ENCODE results near the gene SERPINI1.

- TF ChIP-seq CTCF (IDR thresholded peaks at IDR 0.05) (no peak), POLR2AphosphoS5 (IDR thresholded peaks at IDR 0.05; ENCODE audit: low read depth, low read length) (no peak), SIN3A (IDR thresholded peaks at IDR 0.05; ENCODE audit: borderline replicate concordance, insufficient read depth, low read depth, low read length) (no peak)
Measured at GRCh38 chr3:167718582-167718981, 16.9 kb upstream of the SERPINI1 start.
